NCI-H69 (cell line): ENCODE measurements around the gene NLRC3.

Experiments used
- DNase-seq: peaks from one replicate; lab custom pipeline; 2025; lab: John Stamatoyannopoulos, UW

NLRC3 gene

DNA sequence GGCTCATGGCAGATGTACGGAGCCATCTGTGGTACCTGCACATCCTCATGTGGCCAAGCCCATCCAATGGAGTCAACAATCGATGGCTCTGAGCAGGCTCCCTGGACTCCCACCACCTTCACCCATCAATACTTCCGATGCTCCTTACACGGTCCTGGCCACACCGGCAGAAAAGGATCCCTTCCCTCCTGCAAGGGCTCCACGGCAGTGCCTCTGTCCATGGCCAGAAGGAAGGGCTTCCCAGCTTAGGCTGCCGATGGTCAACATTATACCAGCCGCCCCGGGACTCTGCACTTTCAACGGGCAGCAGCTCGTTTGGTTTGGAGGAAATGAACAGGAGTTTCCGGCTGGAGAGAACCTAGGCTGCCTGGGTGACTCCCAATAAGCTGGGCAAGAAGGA, 21.0 kb upstream of the NLRC3 start:
- DNase-seq: no peak

DNA sequence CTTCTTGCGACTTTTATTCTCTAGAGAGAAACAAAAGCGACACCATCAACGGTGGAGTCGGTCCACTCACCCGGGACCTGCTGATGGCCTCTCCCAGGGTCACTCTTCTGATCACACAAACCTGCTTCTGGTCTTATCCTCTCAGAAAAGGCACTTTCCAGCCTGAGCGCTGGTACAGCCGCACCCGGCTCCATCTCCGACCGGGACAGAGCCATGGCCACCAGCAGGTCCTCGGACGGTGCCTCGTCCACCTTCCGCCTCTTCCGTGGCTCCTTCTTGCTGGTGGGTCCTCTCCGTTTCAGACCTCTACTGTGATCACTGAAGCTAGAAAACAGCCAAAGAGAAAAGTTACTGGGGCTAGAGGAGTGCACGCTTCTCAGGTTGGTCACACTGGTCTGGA, 20.5 kb upstream of the NLRC3 start:
- DNase-seq: no peak

DNA sequence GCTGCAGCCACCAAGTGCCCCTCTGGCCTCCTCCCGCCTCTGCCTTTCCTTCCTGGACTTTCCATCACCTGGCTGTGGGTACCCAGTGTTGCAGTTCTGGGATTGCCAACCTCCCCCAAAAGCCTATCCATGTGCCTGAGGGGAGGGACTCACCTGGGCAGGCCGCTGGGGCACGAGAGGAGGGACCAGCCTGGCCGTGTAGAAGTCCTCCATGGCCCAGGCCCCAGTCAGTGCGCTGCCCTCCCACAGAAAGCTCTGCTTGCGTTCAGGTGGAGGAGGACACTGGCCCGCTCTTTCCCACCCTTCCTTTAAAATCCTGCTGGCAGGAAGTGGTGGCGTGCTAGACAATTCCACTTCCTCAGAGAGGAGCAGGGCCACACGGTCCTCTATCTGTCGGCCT, 20.0 kb upstream of the NLRC3 start:
- DNase-seq: no peak

DNA sequence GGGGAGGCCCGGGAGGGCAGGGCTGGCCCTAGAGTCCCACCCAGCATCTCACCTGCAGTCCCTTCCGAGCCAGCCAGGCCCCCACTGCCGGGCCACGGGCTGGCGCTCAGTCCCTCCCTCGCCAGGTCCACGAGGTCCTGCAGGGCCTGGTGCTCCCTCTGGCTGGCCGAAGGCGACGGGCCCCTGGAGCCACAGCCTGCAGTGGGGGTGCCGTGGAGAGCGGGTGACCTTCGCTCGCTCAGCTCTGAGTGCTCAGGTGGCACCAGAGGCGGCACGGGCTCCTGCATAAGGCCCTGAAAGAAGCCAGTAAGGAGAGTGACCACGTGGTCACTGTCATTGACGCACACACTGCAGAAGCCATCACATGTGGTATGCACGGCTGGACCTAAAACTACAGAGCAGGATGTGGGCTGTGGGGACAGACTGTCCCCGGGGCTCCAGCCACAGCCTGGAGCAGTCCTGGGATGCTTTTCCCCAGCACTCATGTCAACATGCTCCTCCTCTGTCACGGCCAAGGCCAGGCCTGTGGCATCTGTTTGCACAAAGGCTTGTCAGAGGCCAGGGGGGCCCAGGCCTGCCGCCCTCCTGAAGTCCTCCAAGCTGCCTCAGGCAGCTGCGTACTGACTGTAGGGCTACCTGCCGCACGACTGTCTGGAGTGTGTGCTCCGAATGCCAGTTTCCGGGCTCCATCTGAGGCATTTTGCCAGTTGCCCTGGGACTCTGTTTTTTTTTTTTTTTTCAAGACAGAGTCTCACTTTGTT, 19.1 kb upstream of the NLRC3 start:
- no peak for DNase-seq

DNA sequence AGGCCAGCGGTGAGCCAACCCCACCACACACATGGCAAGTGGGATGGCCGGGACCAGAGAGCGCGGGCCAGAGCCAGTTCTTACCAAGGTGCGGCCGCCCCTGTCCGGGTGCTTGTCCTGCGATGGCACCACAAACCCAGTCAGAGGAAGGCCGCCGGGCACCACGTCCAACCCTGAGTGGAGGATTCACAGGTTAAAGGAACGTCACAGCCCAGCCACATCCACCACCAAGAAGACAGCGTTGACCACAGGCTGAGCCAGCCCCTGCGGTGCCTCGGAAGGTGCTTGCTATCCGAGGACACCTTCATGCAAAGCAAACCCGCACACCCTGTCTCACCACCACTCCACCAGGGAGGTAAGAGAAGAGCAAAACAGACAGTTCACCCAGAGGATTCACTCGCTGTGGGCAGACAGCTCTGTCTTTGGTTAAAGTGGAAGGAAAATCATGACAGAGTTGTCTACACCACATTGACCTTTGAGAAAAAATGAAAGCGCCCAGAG, 18.4 kb upstream of the NLRC3 start:
- DNase-seq: no peak

DNA sequence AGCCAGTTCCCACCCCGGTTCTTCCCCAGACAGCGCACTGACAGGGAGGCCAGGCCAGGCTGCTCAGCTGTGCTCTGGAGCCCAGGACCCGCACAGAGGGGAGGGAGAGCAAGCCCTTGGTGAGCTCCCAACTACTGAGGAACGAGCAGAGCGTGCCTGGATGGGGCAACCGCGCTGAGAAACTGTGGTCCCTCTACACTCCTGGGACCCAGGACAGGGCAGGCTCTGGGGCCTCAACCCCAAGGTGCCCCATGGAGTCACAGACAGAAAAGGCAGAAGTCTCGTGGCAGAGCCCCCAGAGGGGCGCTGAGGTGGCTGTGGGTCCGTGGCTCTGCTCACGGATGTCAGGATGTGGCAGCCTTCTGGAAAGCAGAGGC, 17.9 kb upstream of the NLRC3 start:
- no peak for DNase-seq

DNA sequence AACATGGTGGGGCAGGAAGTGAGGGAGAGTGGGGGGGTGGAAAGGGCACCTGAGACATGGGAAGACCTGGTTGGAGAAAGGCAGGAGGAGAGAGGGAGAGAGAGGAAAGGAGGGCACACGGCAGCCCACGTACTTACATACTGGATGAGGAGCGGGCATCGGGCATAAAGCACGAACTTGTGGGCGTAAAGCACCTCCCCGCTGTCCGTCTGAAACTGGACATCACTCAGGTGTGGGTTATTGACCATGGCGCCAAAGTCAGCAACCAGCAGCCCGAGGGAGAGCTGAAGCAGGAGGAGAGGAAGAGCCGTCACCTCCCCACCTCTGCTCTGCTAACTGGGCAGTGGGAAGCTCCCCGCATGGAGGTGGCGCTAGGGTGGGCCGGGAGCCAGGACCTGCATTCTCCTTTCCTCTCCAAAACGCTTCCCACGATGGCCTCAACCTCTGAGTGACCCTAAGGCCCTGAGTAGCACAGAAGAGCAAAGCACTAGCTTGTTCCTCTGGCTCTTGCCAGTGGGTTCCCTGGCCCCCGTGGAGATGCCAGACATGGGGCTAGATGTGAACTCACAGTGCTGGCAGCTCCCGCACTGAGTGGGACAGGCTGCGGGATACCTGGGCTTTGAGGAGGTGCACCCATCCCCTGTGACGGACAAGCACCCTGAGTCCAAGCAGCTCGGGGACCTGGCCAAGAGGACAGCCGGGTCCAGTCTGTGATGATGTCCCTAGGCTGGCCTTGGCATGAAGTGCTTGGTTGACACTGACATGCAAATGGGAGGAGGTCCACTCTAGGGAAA, 17.3 kb upstream of the NLRC3 start:
- DNase-seq: no peak

DNA sequence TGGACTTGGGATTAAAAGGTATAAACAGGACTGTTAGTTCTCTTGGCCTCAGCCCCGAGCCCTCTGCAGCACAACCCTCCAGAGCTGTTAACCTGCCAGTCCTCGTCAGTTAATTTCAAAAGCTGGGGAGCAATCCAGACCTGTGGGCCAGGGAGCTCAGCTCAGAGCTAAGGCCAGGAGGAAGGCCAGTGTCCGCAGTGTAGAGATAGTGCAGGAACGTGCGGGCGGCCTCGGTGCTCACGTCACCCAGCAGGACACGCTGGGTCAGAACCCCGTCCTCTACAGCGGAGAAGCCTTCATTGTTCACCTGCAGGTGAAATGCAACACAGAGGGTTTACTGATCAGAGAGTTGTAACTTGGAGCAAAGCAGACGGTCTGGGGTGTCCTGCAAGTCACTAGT, 15.4 kb upstream of the NLRC3 start:
- DNase-seq: no peak

DNA sequence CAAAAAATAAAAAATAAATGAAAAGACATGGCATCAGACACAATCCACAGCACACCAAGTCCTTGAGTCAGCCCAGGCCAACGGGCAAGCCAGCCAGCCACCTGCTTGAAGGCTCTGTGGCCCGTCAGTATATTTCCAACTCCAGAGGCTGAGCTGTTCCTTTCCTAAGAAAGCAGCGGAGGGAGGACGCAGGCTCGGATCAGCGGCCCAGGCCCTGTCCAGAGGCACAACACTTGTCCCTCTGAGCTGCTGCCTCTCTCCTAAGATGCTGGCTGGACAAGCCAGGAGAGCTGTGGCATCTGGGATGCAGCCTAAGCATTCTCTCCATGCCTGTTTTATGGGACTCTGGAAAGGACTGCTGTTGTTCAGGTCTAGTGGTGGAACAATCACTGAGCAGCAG, 14.8 kb upstream of the NLRC3 start:
- DNase-seq: no peak

DNA sequence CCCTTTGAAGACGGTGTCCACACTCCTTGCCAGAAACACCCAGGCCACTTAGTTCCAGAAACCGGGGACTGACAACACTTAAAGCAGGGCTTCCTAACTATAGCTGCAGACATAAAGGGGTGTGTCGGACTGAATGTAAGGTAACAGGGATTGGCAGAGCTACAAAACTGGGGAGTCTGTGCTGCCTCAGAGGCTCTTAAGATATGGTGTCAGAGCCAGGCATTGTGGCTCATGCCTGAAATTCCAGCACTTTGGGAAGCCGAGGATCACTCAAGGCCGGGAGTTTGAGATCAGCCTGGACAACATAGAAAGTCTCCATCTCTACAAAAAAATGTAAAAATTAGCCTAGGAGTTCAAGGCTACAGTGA, 14.2 kb upstream of the NLRC3 start:
- DNase-seq: no peak

DNA sequence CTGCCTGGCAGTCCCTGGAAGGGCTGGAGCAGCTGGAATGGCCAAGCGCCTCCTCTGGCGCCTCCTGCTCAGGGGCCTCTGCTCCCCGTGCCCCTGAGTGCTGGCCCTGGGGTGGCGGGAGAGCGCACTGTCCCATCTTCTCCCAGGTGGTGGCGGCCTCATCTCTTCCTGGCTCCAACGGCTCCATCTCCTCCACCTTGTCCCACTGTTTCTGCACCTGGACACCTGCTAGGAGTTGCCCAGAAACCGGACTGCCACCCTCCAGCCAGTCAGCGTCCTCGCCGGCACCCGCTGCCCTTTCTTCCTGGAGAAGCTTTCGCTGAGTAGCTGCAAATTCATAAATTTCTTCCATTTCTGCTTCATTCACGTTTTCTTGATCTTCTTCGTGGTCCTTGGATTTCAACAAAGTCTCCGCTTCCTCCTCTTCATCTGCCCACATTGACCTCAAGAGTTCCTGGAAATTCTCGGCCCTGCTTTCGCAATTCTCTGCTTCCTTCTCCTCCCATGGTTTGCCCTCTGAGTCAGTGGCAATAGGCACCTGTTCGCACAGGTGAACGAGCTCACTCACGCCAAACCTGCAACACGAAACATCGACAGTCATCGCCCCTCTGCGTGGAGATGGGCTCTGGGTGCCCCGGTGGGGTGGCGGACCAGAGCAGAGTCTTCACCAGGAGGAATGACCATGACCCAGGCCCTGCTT, 13.7 kb upstream of the NLRC3 start:
- DNase-seq: no peak

DNA sequence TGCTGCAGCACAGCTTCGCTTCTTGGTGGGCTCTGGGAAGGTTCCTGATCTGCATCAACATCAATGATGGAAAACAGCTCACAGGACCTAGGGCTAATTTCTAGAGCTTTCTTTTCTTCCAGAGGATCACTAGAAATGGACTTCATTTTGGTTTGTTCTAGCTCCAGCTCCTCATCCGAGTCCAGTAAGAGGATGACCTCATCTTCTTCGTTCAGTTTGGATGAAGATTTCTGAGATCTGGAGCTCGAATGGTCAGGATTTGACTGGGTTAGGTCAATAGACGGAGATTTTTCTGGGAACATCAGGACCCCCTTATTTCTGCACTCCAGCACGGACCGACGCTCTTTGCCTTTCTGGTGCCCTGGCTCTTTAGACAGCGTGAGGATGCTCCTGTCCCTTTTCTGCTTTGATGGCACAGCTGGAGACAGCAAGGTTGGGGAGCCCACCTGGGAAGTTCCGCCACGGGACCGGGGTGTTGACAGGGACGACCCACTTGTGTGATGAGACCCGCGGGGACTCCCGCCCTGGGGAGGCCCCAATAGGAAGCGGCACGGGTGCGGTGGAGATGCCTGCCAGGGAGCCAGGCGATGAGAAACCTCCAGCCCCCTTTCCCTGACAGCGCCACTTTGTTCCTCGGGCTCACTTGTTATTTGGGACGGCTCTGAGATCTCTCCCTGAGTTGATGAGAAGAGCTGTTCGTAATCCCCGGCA, 12.9 kb upstream of the NLRC3 start:
- no peak for DNase-seq

DNA sequence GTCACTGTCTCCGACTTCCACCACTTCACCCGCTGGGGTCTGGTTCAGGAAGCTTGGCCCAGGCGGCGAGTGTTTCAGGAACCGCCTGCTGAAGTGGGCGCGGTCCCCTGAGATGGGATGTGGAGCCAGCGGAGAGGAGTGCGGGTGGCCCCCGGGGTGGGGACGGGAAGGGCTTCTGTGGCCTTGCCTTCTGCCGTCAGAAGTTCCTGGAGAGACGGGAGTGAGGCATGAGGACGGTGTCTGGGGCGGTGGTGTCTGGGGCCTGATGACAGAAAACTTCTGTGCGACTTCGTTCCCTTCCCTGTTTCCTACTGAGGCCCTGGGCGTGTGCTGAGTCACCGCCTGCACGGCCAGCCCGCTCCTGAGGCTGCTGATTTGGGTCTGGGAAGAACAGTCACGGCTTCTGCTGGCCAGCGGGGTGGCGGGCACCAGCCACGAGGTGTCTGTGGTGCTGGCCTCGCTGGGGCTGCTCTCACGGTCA, 12.3 kb upstream of the NLRC3 start:
- no peak for DNase-seq

DNA sequence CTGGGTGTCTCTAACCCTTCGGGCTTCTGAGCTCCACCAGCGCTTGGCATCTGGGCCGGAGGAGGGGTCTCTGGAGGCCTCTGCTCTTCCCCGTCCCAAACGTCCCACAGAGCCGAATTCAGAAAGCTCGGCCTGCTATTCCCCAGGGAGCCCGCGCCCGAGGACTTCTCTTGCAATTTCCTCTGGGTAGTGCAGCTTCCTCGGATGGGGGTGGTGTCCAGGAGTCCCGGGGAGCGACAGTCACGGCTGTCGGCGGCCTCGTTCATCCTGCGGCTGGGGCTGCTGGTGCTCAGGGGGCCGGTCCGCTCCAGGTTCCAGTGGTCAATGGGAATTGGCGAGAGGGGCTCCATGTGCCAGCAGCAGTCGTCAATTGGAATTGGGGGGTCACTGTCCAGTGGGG, 11.8 kb upstream of the NLRC3 start:
- no peak for DNase-seq

DNA sequence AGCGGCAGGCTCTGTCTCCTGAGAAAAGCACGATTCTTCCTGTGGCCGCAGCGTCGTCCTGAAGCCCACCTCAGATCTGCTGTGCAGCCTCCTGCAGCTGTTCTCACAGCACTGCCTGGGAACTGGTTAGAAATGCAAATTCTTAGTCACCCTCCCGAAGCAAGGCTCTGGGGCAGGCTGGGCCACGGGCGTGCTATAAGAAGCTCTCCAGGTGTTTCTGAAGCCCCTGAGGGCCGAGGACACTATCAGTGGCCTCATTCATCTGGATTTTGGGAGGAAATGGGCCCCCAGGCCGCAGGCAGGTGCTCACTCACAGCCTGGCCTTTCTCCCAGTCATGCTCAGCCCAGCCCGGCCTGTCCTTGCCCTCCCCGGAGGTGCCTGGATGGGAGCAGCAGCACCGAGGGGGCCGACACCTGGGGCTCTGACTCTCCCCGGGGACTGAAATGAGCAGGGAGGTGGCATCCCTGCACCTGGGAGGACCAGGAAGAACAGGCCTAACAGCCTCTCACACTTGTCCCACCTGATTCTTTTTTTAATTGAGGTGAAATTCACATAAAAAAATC, 10.4 kb upstream of the NLRC3 start:
- no peak for DNase-seq

DNA sequence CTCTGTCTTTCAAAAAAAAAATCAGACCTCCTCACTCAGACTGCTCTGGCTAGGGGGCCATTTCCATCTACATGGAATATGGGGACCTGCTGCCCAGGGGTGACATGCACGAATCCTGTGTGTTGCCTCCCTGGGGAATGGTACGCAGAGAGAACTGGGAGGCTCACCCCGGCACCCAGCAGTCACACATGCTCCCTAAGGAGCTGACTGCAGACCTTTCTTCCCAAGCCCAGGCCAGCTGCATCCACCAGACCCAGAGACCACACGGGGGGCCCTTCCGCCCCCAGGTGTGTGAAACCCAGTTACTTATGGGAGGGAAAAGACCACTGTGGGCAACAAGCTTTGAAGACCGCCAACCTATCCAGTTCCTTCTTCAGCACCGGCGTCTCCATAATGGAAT, 7.2 kb upstream of the NLRC3 start:
- no peak for DNase-seq

DNA sequence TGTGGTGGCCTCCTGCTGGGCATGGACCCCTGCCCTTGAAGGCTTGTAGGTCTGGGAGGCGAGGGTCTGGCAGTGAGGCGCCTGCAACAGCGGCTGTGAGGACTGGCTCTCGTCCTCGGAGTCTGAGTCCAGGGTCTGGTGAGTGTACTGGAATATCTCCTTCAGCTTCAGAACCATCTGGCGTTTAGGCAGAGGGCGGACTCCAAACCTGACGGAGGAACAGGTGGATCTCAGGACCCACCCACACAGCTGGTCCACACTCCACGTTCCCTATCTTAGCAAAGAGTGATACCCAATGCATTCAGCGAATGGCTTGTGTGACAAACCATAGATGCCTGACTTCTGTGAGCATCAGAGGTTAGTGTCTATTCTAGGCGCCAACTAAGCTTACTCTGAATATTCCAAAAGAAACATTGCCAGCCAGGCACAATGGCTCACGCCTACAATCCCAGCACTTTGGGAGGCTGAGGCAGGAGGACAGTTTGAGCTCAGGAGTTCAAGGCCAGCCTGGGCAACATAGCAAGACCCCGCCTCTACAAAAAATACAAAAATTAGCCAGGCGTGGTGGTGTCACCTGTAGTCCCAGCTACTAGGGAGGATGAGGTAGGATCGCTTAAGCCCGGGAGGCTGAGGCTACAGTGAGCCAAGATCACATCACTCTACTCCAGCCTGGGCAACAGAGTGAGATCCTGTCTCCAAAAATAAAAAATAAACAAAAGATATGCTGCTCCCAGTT, 6.3 kb upstream of the NLRC3 start:
- no peak for DNase-seq

DNA sequence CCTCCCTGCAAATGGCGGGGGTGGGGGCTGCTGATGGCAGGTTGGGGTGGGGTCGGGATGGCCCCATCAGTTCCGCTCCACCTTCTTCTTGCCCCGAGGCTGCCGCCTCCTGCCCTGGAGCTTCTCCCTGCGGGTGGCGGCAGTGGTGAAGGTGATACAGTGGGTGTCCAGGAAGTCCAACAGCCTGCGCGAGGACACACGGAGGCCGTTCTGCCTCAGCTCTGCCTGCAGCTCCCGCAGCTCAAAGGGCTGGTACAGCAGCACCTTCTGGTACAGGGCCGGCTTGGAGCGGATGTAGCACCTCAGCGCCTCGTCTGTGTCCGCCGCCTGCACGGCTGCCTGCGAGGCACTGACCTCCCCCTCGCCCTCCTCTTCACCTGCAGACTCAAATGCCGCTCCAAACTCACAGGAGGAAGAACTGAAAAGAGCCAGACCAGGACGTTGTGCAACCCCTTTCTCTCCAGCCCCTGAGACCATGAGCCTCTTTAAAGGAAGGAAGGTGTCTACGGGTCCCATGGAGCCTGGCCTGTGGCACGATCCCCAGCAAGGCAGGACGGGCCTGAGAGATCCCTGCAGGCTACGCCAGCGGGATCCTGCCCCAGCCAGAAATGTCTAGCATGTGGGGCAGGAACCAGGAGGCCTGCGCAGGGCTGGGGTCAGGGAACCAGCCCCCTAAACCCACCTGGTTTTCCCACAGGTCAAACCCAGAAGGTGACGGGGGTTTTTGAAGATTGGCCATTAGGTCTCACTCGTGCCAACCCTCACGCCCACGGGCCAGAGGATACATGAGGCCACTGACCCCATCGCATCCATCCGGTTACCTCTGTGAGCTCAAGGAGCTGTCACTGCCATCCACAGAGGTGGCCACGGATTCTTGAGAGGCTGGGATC, 5.3 kb upstream of the NLRC3 start:
- no peak for DNase-seq

DNA sequence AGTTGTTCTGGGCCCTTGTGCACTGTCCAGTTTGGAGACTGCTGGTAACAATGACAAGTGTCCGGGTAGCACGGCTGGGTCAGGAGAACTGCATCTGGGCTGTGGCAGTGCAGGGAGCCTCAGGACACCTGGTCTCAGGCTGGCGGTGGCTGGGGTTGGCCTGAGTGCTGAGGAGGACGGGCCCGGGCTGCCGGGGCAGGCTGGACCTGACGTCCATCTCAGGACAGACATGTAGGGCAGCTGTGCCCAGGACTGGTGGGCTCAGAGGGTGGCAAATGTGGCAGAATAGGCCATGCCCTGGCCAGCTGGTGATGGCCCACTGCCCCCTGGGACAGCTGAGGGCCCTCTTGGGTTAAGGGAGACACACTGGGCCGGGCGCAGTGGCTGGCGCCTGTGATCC, 4.2 kb upstream of the NLRC3 start:
- DNase-seq: no peak

DNA sequence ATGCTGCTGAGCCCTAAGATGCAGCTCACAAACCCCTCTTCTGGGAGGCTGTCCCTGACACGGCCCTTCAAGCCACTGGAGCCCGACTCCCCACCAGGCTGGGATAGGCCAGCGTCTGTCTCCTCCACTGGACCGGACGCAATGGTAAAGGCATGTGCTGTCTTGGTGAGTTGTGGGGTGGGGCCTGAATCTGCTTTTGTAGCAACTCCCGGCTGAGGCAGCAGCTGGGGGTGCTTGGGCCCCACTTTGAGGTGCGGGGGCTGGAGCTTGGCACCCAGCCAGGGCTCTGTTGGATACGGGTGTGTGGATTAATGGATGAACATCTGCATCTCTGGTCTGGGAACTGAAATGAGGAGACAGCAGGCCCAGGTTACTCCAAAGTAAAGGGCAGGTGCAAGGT, 3.5 kb upstream of the NLRC3 start:
- DNase-seq: no peak
